IPS DF 6.9 (cell line): ENCODE data around the gene RBM20.

Experiments used
- DNase-seq: peaks from one replicate; pipeline ENCODE4 v3.0.0-alpha.2; 2013; ENCODE audit warnings: low read depth, low spot score
- H3K27ac ChIP-seq: one replicate; pipeline ENCODE4 v1.5.1; 2013; ENCODE audit warnings: low read length, control low read depth
- H3K27me3 ChIP-seq: 2 replicates; pipeline ENCODE4 v1.6.1; 2013; ENCODE audit warnings: mild to moderate bottlenecking, low read length; ENCODE audit not compliant: control insufficient read depth, insufficient read depth
- H3K36me3 ChIP-seq: 2 replicates; pipeline ENCODE4 v1.6.1; 2013; ENCODE audit warnings: low read length; ENCODE audit not compliant: control insufficient read depth, insufficient read depth
- H3K4me1 ChIP-seq: 2 replicates; pipeline ENCODE4 v1.6.1; 2013; ENCODE audit warnings: low read length; ENCODE audit not compliant: control insufficient read depth, insufficient read depth
- H3K4me3 ChIP-seq: 2 replicates; pipeline ENCODE4 v1.5.1; 2013; ENCODE audit warnings: mild to moderate bottlenecking, low read length
- H3K9me3 ChIP-seq: 2 replicates; pipeline ENCODE4 v1.6.1; 2013; ENCODE audit warnings: low read length, inconsistent platforms; ENCODE audit not compliant: control insufficient read depth, insufficient read depth
- WGBS: extraction: QIAGEN DNeasy Blood & Tissue Kit; methylation state at CpG from one replicate; pipeline ENCODE4 v1.1.7; 2013; ENCODE audit warnings: mixed read lengths, missing lambda C conversion rate; ENCODE audit not compliant: insufficient read length, insufficient coverage; 5-methylcytosine and 5-hydroxymethylcytosine counted together

RBM20 gene

DNA sequence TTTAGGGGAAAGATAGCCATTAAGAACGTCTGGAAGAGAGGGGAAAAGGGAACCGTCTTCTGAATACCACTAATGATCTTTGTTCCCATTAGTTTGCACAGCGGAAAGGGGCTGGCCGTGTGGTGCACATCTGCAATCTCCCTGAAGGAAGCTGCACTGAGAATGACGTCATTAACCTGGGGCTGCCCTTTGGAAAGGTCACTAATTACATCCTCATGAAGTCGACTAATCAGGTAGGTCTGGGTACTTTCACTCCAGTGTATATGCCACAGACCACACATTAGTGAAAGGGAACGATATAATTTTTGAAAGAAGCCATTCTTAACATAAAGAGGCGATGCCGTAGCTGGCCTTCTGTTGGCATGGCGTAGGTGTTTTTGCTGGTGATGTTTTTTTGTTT lies 153.3 kb downstream of the RBM20 start:
- Histone ChIP-seq H3K36me3 (no peaks in the 10 kb centered on the region), H3K27me3 (no peaks in the 10 kb centered on the region), H3K4me3 (no peak overlapping the region), H3K27ac (no peak overlapping the region), H3K4me1 (no peaks in the 10 kb centered on the region), H3K9me3 (no peaks in the 10 kb centered on the region)
- no CpG with 5 or more reads among the region's 10 CpGs for WGBS
- DNase-seq, result no peak

DNA sequence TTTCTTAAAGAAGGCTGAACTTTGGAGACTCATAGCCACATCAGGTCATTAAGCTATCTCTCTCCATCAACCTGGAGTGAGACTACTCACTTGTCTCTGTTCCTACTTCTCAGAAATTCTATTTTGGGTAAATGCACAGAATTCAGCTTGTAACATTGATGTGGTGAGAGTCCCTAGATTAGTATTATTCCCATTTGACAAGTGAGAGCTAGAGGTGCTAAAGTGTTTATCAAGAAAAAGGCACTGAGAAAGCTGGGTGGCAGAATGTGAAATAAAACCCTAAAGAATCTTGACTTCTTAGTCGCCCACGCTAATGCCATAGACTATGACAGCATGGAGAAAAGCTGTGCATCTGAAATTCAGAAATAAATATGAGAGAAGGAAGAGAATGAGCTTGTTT lies 154.2 kb downstream of the RBM20 start:
- DNase-seq, result no peak
- no CpG with 5 or more reads among the region's 2 CpGs for WGBS
- no peaks in the 10 kb centered on the region for H3K36me3 ChIP-seq
- no peak overlapping the region for H3K27ac ChIP-seq
- no peaks in the 10 kb centered on the region for H3K27me3 ChIP-seq
- H3K4me3 ChIP-seq, result no peak overlapping the region
- H3K9me3 ChIP-seq, result no peaks in the 10 kb centered on the region
- no peaks in the 10 kb centered on the region for H3K4me1 ChIP-seq

DNA sequence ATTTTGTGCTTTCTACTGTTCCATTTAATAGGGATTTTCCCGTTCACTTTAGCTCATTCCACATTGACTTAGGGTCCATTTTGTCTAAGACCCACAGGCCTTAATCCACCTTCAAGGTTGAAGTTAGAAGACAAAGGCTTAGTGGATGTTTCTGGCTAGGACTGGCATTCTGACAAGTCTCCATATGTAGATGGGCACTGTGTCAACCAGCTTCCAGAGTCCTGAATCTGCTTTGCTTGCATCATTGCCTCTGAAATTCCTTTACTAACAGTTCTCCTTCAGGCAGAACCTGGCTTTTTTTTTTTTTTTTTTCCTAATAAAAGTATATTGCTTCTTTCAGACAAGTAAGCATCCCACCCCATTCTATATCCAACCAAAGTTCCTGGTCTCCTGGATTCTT lies 158.0 kb downstream of the RBM20 start:
- H3K4me3 ChIP-seq, result no peak overlapping the region
- DNase-seq, result no peak
- WGBS, result no CpG with 5 or more reads among the region's 1 CpG

GRCh38 chr10:110802551-110803238 lies 158.6 kb downstream of the RBM20 start:
- Histone ChIP-seq H3K27ac (no peak overlapping the region), H3K36me3 (no peaks in the 10 kb centered on the region), H3K9me3 (no peaks in the 10 kb centered on the region), H3K4me1 (no peaks in the 10 kb centered on the region), H3K4me3 (no peak overlapping the region), H3K27me3 (no peaks in the 10 kb centered on the region)
- no peak for DNase-seq
- WGBS, result no CpG with 5 or more reads among the region's 7 CpGs

More for the DNA sequence above, 158.0 kb downstream of the RBM20 start:
- no peaks in the 10 kb centered on the region for H3K27me3 ChIP-seq
- no peaks in the 10 kb centered on the region for H3K36me3 ChIP-seq
- no peaks in the 10 kb centered on the region for H3K9me3 ChIP-seq
- no peaks in the 10 kb centered on the region for H3K4me1 ChIP-seq
- H3K27ac ChIP-seq, result no peak overlapping the region

DNA sequence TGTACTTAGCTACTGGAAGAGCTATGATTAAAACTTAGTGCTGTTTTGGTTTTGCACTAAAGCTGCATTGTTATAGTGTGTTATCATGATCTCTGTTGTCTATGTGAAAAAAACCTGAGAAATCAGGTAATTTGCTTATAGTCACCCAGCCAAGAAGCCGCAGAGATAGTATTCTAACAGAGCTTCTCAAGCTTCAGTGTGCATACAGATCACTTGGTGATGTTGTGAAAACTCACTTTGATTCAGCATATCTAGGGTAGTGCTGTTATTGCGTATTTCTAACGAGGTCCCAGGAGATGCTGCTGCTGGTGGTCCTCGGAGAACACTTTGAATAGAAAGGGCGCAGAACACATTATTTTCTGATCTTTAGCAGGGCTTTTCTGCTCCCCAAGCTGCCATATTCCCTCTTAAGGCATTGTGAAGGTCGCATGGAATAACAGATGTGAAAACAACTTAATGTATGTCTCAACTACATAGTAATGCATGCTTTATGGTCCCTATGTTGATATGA lies 159.2 kb downstream of the RBM20 start:
- no CpG with 5 or more reads among the region's 6 CpGs for WGBS
- Histone ChIP-seq H3K27ac (no peak overlapping the region), H3K4me1 (no peaks in the 10 kb centered on the region)

GRCh38 chr10:110803830-110804338 lies 159.7 kb downstream of the RBM20 start:
- no peak overlapping the region for H3K27ac ChIP-seq
- DNase-seq, result peak; percentile 18
- H3K4me3 ChIP-seq, result no peak overlapping the region
- no peaks in the 10 kb centered on the region for H3K36me3 ChIP-seq
- H3K9me3 ChIP-seq, result no peaks in the 10 kb centered on the region
- H3K27me3 ChIP-seq, result no peaks in the 10 kb centered on the region
- H3K4me1 ChIP-seq, result no peaks in the 10 kb centered on the region
- no CpG with 5 or more reads among the region's 6 CpGs for WGBS

More for the DNA sequence above, 159.2 kb downstream of the RBM20 start:
- no peak for DNase-seq
- Histone ChIP-seq H3K27me3 (no peaks in the 10 kb centered on the region), H3K4me3 (no peak overlapping the region), H3K9me3 (no peaks in the 10 kb centered on the region), H3K36me3 (no peaks in the 10 kb centered on the region)

DNA sequence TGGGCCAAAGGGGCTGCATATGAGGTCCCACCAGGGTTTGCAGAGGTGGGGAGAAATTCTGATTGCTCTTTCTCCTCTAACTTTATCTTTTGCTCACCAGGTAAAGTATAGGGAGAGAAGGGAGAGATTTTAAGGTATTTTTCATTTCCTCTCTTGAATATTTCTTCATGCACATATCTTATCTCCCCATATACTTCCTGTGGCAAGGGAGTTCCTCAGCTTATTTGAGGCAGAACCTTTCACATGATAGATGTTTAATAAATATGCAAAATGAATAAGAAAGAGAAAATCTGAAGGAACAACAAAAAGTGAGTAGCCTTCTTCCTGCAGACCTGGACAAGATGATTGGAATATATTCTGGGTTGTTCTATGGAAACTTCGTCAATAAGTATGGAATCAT lies 160.2 kb downstream of the RBM20 start:
- no CpG with 5 or more reads among the region's 1 CpG for WGBS
- H3K4me3 ChIP-seq, result no peak overlapping the region
- no peaks in the 10 kb centered on the region for H3K36me3 ChIP-seq
- no peaks in the 10 kb centered on the region for H3K9me3 ChIP-seq
- H3K27ac ChIP-seq, result no peak overlapping the region
- DNase-seq, result no peak
- H3K27me3 ChIP-seq, result no peaks in the 10 kb centered on the region
- no peaks in the 10 kb centered on the region for H3K4me1 ChIP-seq

- Histone ChIP-seq H3K36me3 (no peaks in the 10 kb centered on the region), H3K27me3 (no peaks in the 10 kb centered on the region), H3K4me3 (no peak overlapping the region), H3K9me3 (no peaks in the 10 kb centered on the region), H3K4me1 (no peaks in the 10 kb centered on the region), H3K27ac (no peak overlapping the region)
- no peak for DNase-seq
- no CpG with 5 or more reads among the region's 5 CpGs for WGBS
Measured at GRCh38 chr10:110805292-110805691, 161.2 kb downstream of the RBM20 start.

DNA sequence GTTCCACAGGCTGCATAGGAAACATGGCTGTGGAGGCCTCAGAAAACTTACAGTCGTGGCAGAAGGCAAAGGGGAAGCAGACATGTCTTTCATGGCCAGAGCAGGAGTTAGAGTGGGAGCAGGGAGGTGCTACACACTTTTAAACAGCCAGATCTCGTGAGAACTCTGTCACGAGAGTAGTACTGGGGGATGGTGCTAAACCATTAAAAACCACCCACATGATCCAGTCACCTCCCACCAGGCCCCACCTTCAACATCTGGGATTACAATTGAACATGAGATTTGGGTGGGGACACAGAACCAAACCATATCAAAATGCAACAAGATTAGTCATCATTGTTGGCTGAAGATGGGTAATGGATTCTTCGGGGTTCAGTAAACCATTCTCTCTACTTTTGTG lies 162.2 kb downstream of the RBM20 start:
- H3K27ac ChIP-seq, result no peak overlapping the region
- no peak for DNase-seq
- no peaks in the 10 kb centered on the region for H3K4me1 ChIP-seq
- H3K9me3 ChIP-seq, result no peaks in the 10 kb centered on the region
- no CpG with 5 or more reads among the region's 4 CpGs for WGBS
- H3K36me3 ChIP-seq, result no peaks in the 10 kb centered on the region
- no peaks in the 10 kb centered on the region for H3K27me3 ChIP-seq
- H3K4me3 ChIP-seq, result no peak overlapping the region

GRCh38 chr10:110808123-110808522 lies 164.0 kb downstream of the RBM20 start:
- Histone ChIP-seq H3K9me3 (no peaks in the 10 kb centered on the region), H3K27ac (no peak overlapping the region), H3K36me3 (no peaks in the 10 kb centered on the region), H3K27me3 (no peaks in the 10 kb centered on the region), H3K4me1 (no peaks in the 10 kb centered on the region), H3K4me3 (no peak overlapping the region)
- no peak for DNase-seq
- WGBS, result no CpG with 5 or more reads among the region's 3 CpGs

- Histone ChIP-seq H3K36me3 (no peaks in the 10 kb centered on the region), H3K4me1 (no peaks in the 10 kb centered on the region), H3K27ac (no peak overlapping the region), H3K27me3 (no peaks in the 10 kb centered on the region), H3K4me3 (no peak overlapping the region), H3K9me3 (no peaks in the 10 kb centered on the region)
- no peak for DNase-seq
- WGBS, result no CpG with 5 or more reads among the region's 5 CpGs
Measured at GRCh38 chr10:110808615-110809014, 164.5 kb downstream of the RBM20 start.
